DOHH2 (cell line): ENCODE data around the gene DIPK1A.

ENCODE experiments used
- H3F3A ChIP-seq: fragments of 200-600 bp; sonication (generic), shearing (Covaris generic); 2 replicates; pipeline ENCODE4 v1.6.0; 2016; ENCODE audit warnings: antibody characterized with exemption, mild to moderate bottlenecking; ENCODE audit not compliant: control insufficient read depth, insufficient read depth
- H3K27ac ChIP-seq: fragments of 200-600 bp; sonication (generic); 2 replicates; pipeline ENCODE4 v1.5.1; 2014; ENCODE audit warnings: low read depth, mild to moderate bottlenecking, low read length, moderate library complexity
- H3K27me3 ChIP-seq: fragments of 200-600 bp; sonication (generic); 2 replicates; pipeline ENCODE4 v1.6.1; 2014; ENCODE audit warnings: mild to moderate bottlenecking, low read length, mixed read lengths; ENCODE audit not compliant: control insufficient read depth
- H3K36me3 ChIP-seq: fragments of 200-600 bp; sonication (generic); 2 replicates; pipeline ENCODE4 v1.6.1; 2014; ENCODE audit warnings: mild to moderate bottlenecking, low read length, moderate library complexity, mixed read lengths; ENCODE audit not compliant: control insufficient read depth
- H3K4me1 ChIP-seq: fragments of 200-600 bp; sonication (generic); 2 replicates; pipeline ENCODE4 v1.6.1; 2014; ENCODE audit warnings: mild to moderate bottlenecking, low read length, mixed read lengths; ENCODE audit not compliant: control insufficient read depth
- H3K4me2 ChIP-seq: fragments of 200-600 bp; sonication (generic); 2 replicates; pipeline ENCODE4 v1.6.0; 2014; ENCODE audit warnings: mild to moderate bottlenecking, low read length, moderate library complexity
- H3K4me3 ChIP-seq: fragments of 200-600 bp; sonication (generic); 2 replicates; pipeline ENCODE4 v1.5.1; 2014; ENCODE audit warnings: mild to moderate bottlenecking, low read length, mixed read lengths
- H3K79me2 ChIP-seq: fragments of 200-600 bp; sonication (generic); 2 replicates; pipeline ENCODE4 v1.6.1; 2014; ENCODE audit warnings: mild to moderate bottlenecking, low read length, mixed read lengths; ENCODE audit not compliant: control insufficient read depth
- H3K9me2 ChIP-seq: fragments of 200-600 bp; sonication (generic); replicated peaks from 2 replicates; pipeline ENCODE4 v1.6.1; 2014; ENCODE audit warnings: mild to moderate bottlenecking, low read length, mixed read lengths; ENCODE audit not compliant: control insufficient read depth
- H3K9me3 ChIP-seq: fragments of 200-600 bp; sonication (generic); 2 replicates; pipeline ENCODE4 v1.6.1; 2014; ENCODE audit warnings: antibody characterized with exemption, low read length, mixed read lengths; ENCODE audit not compliant: control insufficient read depth, insufficient read depth
- H4K20me1 ChIP-seq: fragments of 200-600 bp; sonication (generic); 2 replicates; pipeline ENCODE4 v1.6.0; 2014; ENCODE audit warnings: low read depth, mild to moderate bottlenecking, antibody characterized with exemption, low read length, moderate library complexity; ENCODE audit not compliant: control insufficient read depth, insufficient read depth
- CTCF ChIP-seq: fragments of 200-600 bp; sonication (generic); IDR thresholded peaks from one replicate; pipeline ENCODE4 v1.5.1; 2014; ENCODE audit warnings: antibody characterized with exemption, mild to moderate bottlenecking, low read depth, low read length; ENCODE audit not compliant: poor library complexity, severe bottlenecking
- EZH2phosphoT487 ChIP-seq: fragments of 200-600 bp; sonication (generic); IDR thresholded peaks from 2 replicates; pipeline ENCODE4 v1.6.1; 2017; ENCODE audit warnings: borderline replicate concordance, mild to moderate bottlenecking, antibody characterized with exemption, low read length, moderate library complexity, mixed read lengths

DIPK1A gene

GRCh38 chr1:92870591-92870990, 90.7 kb downstream of the DIPK1A start:
- TF ChIP-seq EZH2phosphoT487 (no peak), CTCF (no peak)
- Histone ChIP-seq H3K27ac (no peak overlapping the region), H3K27me3 (no peaks in the 10 kb centered on the region), H3F3A (0 out of 2 replicates have a peak, but pooled peaks cover 2% of the 10 kb centered on the region), H3K4me2 (no peak overlapping the region), H3K9me2 (no peaks in the 10 kb centered on the region), H3K79me2 (no peaks in the 10 kb centered on the region), H4K20me1 (no peaks in the 10 kb centered on the region; the same call in 1 of the 2 replicates), H3K9me3 (no peaks in the 10 kb centered on the region), H3K4me1 (no peaks in the 10 kb centered on the region), H3K4me3 (no peak overlapping the region), H3K36me3 (peaks cover 24% of the 10 kb centered on the region)

GRCh38 chr1:92864131-92864530, 97.1 kb downstream of the DIPK1A start:
- Histone ChIP-seq H3K36me3 (no peaks in the 10 kb centered on the region; the same call in 1 of the 2 replicates), H4K20me1 (no peaks in the 10 kb centered on the region), H3K27ac (no peak overlapping the region), H3K9me3 (no peaks in the 10 kb centered on the region), H3K27me3 (no peaks in the 10 kb centered on the region), H3K9me2 (no peaks in the 10 kb centered on the region), H3K79me2 (no peaks in the 10 kb centered on the region), H3K4me3 (no peak overlapping the region), H3K4me2 (no peak overlapping the region), H3K4me1 (peaks cover 11% of the 10 kb centered on the region), H3F3A (peaks cover 13% of the 10 kb centered on the region)
- TF ChIP-seq CTCF (no peak), EZH2phosphoT487 (no peak)

GRCh38 chr1:92862605-92863004, 98.7 kb downstream of the DIPK1A start:
- no peaks in the 10 kb centered on the region for H4K20me1 ChIP-seq
- TF ChIP-seq CTCF (no peak), EZH2phosphoT487 (no peak)
- H3K36me3 ChIP-seq = no peaks in the 10 kb centered on the region; the same call in 1 of the 2 replicates
- H3K9me2 ChIP-seq = no peaks in the 10 kb centered on the region
- peaks cover 13% of the 10 kb centered on the region for H3F3A ChIP-seq
- H3K4me1 ChIP-seq = peaks cover 17% of the 10 kb centered on the region
- no peaks in the 10 kb centered on the region for H3K9me3 ChIP-seq
- H3K4me3 ChIP-seq = no peak overlapping the region
- H3K27me3 ChIP-seq = no peaks in the 10 kb centered on the region
- H3K4me2 ChIP-seq = no peak overlapping the region
- H3K79me2 ChIP-seq = 0 out of 2 replicates have a peak, but pooled peaks cover 5% of the 10 kb centered on the region
- H3K27ac ChIP-seq = no peak overlapping the region
